Sigmoid colon (tissue), 3 donors: ENCODE data around the gene TLE6.

Source experiments
- CTCF ChIP-seq, 4 experiments: fragments of 450-650 bp in 3 of 4; fragments of 200-600 bp in 1 of 4; IDR thresholded peaks; one replicate each; pipeline ENCODE4 v1.5.1; 2016 to 2019; ENCODE audit warnings: antibody characterized with exemption in 4 of 4, mild to moderate bottlenecking in 3 of 4, moderate library complexity in 2 of 4
- POLR2A ChIP-seq, 2 donors: fragments of 450-650 bp; IDR thresholded peaks; one replicate each; pipeline ENCODE4 v1.6.1; 2016; ENCODE audit warnings: antibody characterized with exemption in 2 of 2, mild to moderate bottlenecking in 2 of 2, moderate library complexity in 2 of 2

- TF ChIP-seq CTCF (IDR thresholded peaks at IDR 0.05) (no peak), POLR2A (IDR thresholded peaks at IDR 0.05) (no peak)
Measured at GRCh38 chr19:3028305-3029064, 51.1 kb downstream of the TLE6 start.
